WTC11 (cell line): ENCODE measurements around the gene LYL1.

Source experiments
- CREB1 ChIP-seq: sonication (generic); formaldehyde crosslinking; IDR thresholded peaks from 2 replicates; pipeline ENCODE4 v1.8.0; 2023; ENCODE audit warnings: mild to moderate bottlenecking, missing genetic modification reagents
- CTCF ChIP-seq: fragments of 200-600 bp; IDR thresholded peaks from 2 replicates; pipeline ENCODE4 v1.8.0; 2022; ENCODE audit warnings: antibody characterized with exemption
- FOXJ3 ChIP-seq: sonication (generic); formaldehyde crosslinking; IDR thresholded peaks from 2 replicates; pipeline ENCODE4 v1.9.0; 2021; ENCODE audit warnings: missing genetic modification reagents, mild to moderate bottlenecking, borderline replicate concordance

- TF ChIP-seq CTCF (no peak), FOXJ3 (CRISPR knock-in tag) (no peak), CREB1 (no peak)
Observed at GRCh38 chr19:13050274-13050673, 52.4 kb downstream of the LYL1 start.
